C4-2B (cell line): ENCODE measurements around the gene CCR4.

Source experiments
- ZFX ChIP-seq: fragments of 450-650 bp; IDR thresholded peaks from 2 replicates; pipeline ENCODE4 v1.6.1; 2017
- TF ChIP-seq, protein P1 (sequence below): fragments of 450-650 bp; conservative IDR thresholded peaks from 2 replicates; pipeline ENCODE4 v1.5.1; 2017; ENCODE audit warnings: mild to moderate bottlenecking

DNA sequence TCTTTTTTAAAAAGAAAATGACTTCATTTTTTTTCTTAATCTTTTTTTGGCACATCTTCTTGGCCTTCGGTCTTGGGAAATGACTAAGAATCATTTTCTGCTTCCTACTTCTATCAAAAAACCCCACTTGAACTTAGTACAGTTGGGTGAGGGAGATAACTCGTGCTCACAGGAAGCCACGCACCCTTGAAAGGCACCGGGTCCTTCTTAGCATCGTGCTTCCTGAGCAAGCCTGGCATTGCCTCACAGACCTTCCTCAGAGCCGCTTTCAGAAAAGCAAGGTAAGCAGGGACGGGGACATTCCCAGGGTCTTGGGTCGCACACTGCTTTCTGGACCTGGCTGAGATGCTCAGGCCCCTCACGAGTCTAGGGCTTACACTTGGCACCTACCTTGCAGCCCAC lies at the start of gene CCR4:
- TF ChIP-seq, protein P1, sequence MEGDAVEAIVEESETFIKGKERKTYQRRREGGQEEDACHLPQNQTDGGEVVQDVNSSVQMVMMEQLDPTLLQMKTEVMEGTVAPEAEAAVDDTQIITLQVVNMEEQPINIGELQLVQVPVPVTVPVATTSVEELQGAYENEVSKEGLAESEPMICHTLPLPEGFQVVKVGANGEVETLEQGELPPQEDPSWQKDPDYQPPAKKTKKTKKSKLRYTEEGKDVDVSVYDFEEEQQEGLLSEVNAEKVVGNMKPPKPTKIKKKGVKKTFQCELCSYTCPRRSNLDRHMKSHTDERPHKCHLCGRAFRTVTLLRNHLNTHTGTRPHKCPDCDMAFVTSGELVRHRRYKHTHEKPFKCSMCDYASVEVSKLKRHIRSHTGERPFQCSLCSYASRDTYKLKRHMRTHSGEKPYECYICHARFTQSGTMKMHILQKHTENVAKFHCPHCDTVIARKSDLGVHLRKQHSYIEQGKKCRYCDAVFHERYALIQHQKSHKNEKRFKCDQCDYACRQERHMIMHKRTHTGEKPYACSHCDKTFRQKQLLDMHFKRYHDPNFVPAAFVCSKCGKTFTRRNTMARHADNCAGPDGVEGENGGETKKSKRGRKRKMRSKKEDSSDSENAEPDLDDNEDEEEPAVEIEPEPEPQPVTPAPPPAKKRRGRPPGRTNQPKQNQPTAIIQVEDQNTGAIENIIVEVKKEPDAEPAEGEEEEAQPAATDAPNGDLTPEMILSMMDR: no peak
- TF ChIP-seq ZFX: no peak
